ENCODE measurements around the gene GNB1L.

The GNB1L gene

DNA sequence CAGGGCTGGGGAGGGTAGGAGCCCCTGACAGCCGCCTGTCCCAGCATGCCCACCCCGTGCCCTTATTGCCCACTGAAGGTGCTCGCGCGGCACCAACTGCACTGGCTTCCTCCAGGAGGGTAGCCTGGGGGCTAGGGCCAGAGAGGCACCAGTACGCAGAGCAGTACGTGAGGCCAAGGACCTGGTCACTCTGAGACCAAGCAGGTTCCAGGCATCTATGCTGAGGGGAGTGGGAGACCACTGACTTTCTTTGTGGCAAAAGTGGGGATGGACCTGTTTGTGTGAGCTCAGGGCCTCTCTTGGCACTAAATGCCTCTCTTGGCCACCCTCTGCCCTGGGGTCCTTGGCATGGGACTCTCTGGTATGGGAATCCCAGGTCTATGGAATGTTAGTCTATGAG lies 120.5 kb downstream of the GNB1L start:
- H3K27me3 ChIP-seq (replicated peaks; ENCODE audit: control insufficient read depth, insufficient read depth, low read length), result no peaks in the 10 kb centered on the region
- H3K36me3 ChIP-seq (ENCODE audit: control insufficient read depth, insufficient read depth, low read length), result no peaks in the 10 kb centered on the region
- no peak for DNase-seq (ENCODE audit: extremely low read depth, insufficient read length)
- TF ChIP-seq, protein P1, sequence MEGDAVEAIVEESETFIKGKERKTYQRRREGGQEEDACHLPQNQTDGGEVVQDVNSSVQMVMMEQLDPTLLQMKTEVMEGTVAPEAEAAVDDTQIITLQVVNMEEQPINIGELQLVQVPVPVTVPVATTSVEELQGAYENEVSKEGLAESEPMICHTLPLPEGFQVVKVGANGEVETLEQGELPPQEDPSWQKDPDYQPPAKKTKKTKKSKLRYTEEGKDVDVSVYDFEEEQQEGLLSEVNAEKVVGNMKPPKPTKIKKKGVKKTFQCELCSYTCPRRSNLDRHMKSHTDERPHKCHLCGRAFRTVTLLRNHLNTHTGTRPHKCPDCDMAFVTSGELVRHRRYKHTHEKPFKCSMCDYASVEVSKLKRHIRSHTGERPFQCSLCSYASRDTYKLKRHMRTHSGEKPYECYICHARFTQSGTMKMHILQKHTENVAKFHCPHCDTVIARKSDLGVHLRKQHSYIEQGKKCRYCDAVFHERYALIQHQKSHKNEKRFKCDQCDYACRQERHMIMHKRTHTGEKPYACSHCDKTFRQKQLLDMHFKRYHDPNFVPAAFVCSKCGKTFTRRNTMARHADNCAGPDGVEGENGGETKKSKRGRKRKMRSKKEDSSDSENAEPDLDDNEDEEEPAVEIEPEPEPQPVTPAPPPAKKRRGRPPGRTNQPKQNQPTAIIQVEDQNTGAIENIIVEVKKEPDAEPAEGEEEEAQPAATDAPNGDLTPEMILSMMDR (IDR thresholded peaks at IDR 0.05; ENCODE audit: insufficient read depth, low read length, poor library complexity, severe bottlenecking), result no peak
- no peak overlapping the region for H3K4me3 ChIP-seq (replicated peaks; ENCODE audit: low read depth, low read length)

DNA sequence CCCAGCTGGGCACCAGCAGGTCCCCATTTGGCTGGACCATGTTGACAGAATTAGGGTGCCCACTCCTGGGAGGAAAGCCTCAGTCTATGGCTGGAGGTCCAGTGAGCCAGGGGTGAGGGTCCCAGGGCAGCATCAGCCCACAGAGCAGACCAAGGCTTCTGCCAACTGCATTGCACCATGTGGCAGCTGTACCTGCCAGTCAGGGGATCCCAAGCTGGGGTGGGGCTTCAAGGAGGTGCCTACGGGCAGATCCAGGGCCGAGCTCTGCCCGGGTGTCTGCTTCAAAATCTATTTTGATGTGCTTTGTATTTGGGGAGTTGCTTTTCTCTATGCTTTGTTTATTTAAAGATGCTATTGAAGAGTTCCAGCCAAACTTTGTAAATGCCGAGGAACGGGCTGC lies 120.9 kb downstream of the GNB1L start:
- Histone ChIP-seq H3K36me3 (ENCODE audit: control insufficient read depth, insufficient read depth, low read length) (no peaks in the 10 kb centered on the region), H3K27me3 (replicated peaks; ENCODE audit: control insufficient read depth, insufficient read depth, low read length) (no peaks in the 10 kb centered on the region), H3K4me3 (replicated peaks; ENCODE audit: low read depth, low read length) (no peak overlapping the region)
- DNase-seq (ENCODE audit: extremely low read depth, insufficient read length), result no peak
- TF ChIP-seq, protein P1 (IDR thresholded peaks at IDR 0.05; ENCODE audit: insufficient read depth, low read length, poor library complexity, severe bottlenecking), result no peak
